Stimulated activated CD8-positive, alpha-beta memory T cell treated with anti-CD3 and anti-CD28 coated beads, Interleukin-12 subunit alpha, Interleukin-12 subunit beta, amount 100 ng/mL, for 24 hours (primary cell): ENCODE measurements around the gene HMGCR.

ENCODE experiments used
- DNase-seq: peaks from one replicate; pipeline ENCODE4 v3.0.0-alpha.2; 2020; ENCODE audit errors: extremely low read depth

Gene HMGCR

GRCh38 chr5:75381456-75381855 lies 44.4 kb downstream of the HMGCR start:
- DNase-seq, result no peak

GRCh38 chr5:75384218-75384617 lies 47.2 kb downstream of the HMGCR start:
- no peak for DNase-seq

- DNase-seq, result no peak
These were observed 50.8 kb downstream of the HMGCR start for GRCh38 chr5:75387806-75388205.

GRCh38 chr5:75389430-75389829 lies 52.4 kb downstream of the HMGCR start:
- no peak for DNase-seq

GRCh38 chr5:75395277-75395676 lies 58.3 kb downstream of the HMGCR start:
- DNase-seq, result no peak

GRCh38 chr5:75405296-75405695 lies 68.3 kb downstream of the HMGCR start:
- DNase-seq, result no peak
